K562 (cell line): Measurements from ENCODE around the gene SLK.

ENCODE experiments used
- CBX1 ChIP-seq: sonication (generic); IDR thresholded peaks from 2 replicates; pipeline ENCODE4 v1.6.1; 2016; ENCODE audit warnings: antibody characterized with exemption, low read depth, mild to moderate bottlenecking
- CHD4 ChIP-seq: fragments of 200-600 bp; sonication (generic); IDR thresholded peaks from 3 replicates; pipeline ENCODE4 v1.6.1; 2012; ENCODE audit warnings: low read depth, mild to moderate bottlenecking, mixed read lengths, low read length, inconsistent platforms; ENCODE audit not compliant: insufficient read depth, insufficient replicate concordance, poor library complexity, severe bottlenecking
- GABPA ChIP-seq: fragments of 200-800 bp; sonication (Bioruptor generic); conservative IDR thresholded peaks from 2 replicates; pipeline ENCODE4 v1.6.1; 2016; ENCODE audit warnings: low read depth, missing genetic modification characterization, missing compliant biosample characterization
- KDM4B ChIP-seq, 2 experiments: fragments of 450-650 bp in 1 of 2; sonication (generic) in 1 of 2; IDR thresholded peaks; 2 replicates each; pipeline ENCODE4 v1.6.1; 2016 to 2017; ENCODE audit warnings: borderline replicate concordance in 2 of 2, antibody characterized with exemption in 1 of 2, low read depth in 1 of 2, mild to moderate bottlenecking in 1 of 2
- NCOA1 ChIP-seq: fragments of 450-650 bp; IDR thresholded peaks from 2 replicates; pipeline ENCODE4 v1.6.1; 2016; ENCODE audit warnings: low read depth
- NEUROD1 ChIP-seq: fragments of 150-350 bp; IDR thresholded peaks from 2 replicates; pipeline ENCODE4 v1.6.1; 2014; ENCODE audit warnings: borderline replicate concordance, low read length, low read depth; ENCODE audit not compliant: partially characterized antibody
- NFIX ChIP-seq: fragments of 250-450 bp; sonication (Bioruptor Pico); IDR thresholded peaks from 2 replicates; pipeline ENCODE4 v1.4.0; 2020; ENCODE audit warnings: low read depth, mild to moderate bottlenecking, moderate library complexity
- POLR2A ChIP-seq: fragments of 450-650 bp; conservative IDR thresholded peaks from 2 replicates; pipeline ENCODE4 v1.6.1; 2016
- RNF2 ChIP-seq: sonication (generic); IDR thresholded peaks from 2 replicates; pipeline ENCODE4 v1.6.1; 2016
- STAG1 ChIP-seq: sonication (generic); formaldehyde crosslinking; IDR thresholded peaks from 2 replicates; pipeline ENCODE4 v1.5.0; 2020; ENCODE audit warnings: missing genetic modification reagents, borderline replicate concordance
- ZBTB11 ChIP-seq, 3 experiments: fragments of 200-800 bp in 1 of 3; fragments of 250-450 bp in 1 of 3; fragments of 450-650 bp in 1 of 3; sonication (Bioruptor Pico) in 1 of 3; sonication (Bioruptor generic) in 1 of 3; formaldehyde crosslinking in 1 of 3; IDR thresholded peaks; 2 replicates each; pipeline versions ENCODE4 v1.6.1 to v1.8.0; 2016 to 2022; ENCODE audit warnings: mild to moderate bottlenecking in 2 of 3, missing genetic modification characterization in 2 of 3, missing compliant biosample characterization in 1 of 3, moderate library complexity in 1 of 3
- ZBTB26 ChIP-seq: fragments of 450-650 bp; formaldehyde crosslinking; IDR thresholded peaks from 2 replicates; pipeline ENCODE4 v1.4.0; 2022; ENCODE audit warnings: missing genetic modification characterization
- ZNF79 ChIP-seq: fragments of 250-450 bp; sonication (Bioruptor Pico); IDR thresholded peaks from 2 replicates; pipeline ENCODE4 v1.4.0; 2020; ENCODE audit warnings: low read depth, mild to moderate bottlenecking, moderate library complexity
- TF ChIP-seq, protein P1 (sequence below), 2 experiments: fragments of 450-650 bp in 1 of 2; sonication (generic) in 1 of 2; formaldehyde crosslinking in 1 of 2; IDR thresholded peaks in 1 of 2; conservative IDR thresholded peaks in 1 of 2; 2 replicates each; pipeline versions ENCODE4 v1.6.1 to v1.8.1; 2016 to 2023; ENCODE audit warnings: mild to moderate bottlenecking in 2 of 2, moderate library complexity in 2 of 2, inconsistent platforms in 1 of 2, missing genetic modification reagents in 1 of 2

DNA sequence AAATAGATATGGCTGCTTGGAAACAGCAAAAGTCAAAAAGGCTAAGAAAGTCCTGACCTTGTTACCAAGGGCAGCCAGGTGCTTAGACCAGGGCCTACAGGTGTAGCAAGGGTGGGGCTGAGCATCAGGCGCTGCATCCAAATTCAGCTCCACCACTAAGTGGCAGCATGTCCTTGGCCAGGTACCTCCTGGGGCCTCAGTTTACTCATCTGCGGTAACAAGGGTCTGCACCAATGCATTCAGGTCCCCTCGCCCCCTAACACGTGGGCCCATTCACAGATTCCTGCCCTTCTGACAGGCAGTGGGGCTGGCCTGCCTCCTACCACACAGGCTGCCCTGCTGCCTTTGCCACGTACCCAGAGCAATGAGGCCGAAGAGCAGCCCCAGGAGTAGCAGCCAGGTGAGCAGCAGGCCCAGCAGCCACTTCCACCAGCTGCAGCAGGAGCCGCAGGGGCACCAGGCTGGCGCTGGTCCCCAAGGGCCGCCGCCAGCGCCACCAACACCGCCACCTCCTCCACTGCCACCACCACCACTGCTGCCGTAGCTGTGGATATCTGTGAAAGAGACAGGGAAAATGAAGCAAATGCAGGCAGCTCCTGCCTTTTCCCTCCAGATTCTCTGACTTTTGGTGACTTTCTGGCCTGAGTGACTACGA, 89.8 kb downstream of the SLK start:
- TF ChIP-seq NEUROD1 (no peak), GABPA (tag) (no peak), KDM4B (IDR thresholded peaks at IDR 0.05; ENCODE audit: borderline replicate concordance in 2 of 2, low read depth in 1 of 2) (no peak), NFIX (no peak), ZNF79 (CRISPR knock-in tag) (no peak), POLR2A (no peak), ZBTB11 (CRISPR knock-in tag; IDR thresholded peaks at IDR 0.05) (no peak), RNF2 (no peak), CBX1 (no peak), ZBTB26 (CRISPR knock-in tag) (no peak), NCOA1 (no peak), CHD4 (no peak), STAG1 (no peak)
- TF ChIP-seq, protein P1, sequence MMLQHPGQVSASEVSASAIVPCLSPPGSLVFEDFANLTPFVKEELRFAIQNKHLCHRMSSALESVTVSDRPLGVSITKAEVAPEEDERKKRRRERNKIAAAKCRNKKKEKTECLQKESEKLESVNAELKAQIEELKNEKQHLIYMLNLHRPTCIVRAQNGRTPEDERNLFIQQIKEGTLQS (IDR thresholded peaks at IDR 0.05): no peak
- TF ChIP-seq, protein P1 (CRISPR knock-in tag; conservative IDR thresholded peaks at IDR 0.05): no peak
